ENCODE measurements around the gene TMIGD1. TPM values are rescaled to one million over a fixed set of nuclear protein-coding genes. Genes with fewer than 3 reads are reported as not detected.

The TMIGD1 gene
- total and polyA plus RNA-seq, 2 of the 13 experiments (the other 11 are each of a cell fraction or from before 2014, with no cell fraction given): not detected

DNA sequence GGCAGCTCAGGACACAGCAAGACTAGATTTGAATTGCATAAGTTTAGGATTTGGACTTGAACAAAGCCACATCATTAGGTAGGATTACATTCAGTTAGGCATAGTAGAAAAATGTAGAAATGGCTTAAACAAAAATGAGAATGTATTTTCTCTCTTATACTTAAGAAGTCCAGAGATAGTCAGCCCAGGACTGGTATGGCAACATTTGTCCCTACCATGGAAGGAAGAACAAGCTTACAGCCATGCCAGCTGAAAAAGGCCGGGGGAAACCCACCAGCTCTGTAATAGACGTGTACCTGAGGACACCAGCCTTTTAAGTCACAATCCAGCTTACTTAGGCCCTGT is 11.2 kb upstream of the TMIGD1 start (continued):
- TF ChIP-seq GFI1 (CRISPR knock-in tag; IDR thresholded peaks at IDR 0.05; ENCODE audit: borderline replicate concordance) (0 out of 2 replicates have a peak, but pooled peaks have one; percentile 30), ATF4 (CRISPR knock-in tag; IDR thresholded peaks at IDR 0.05) (no peak; a peak in 1 of 4 replicates), POLR2AphosphoS2 (IDR thresholded peaks at IDR 0.05; ENCODE audit: low read depth, low read length) (no peak), RELA (CRISPR knock-in tag; IDR thresholded peaks at IDR 0.05) (no peak), HMG20B (CRISPR knock-in tag; conservative IDR thresholded peaks at IDR 0.05) (no peak), ZNF567 (CRISPR knock-in tag; IDR thresholded peaks at IDR 0.05; ENCODE audit: borderline replicate concordance) (no peak), AGO1 (IDR thresholded peaks at IDR 0.05; ENCODE audit: low read depth, low read length, poor library complexity, severe bottlenecking) (no peak), SMAD1 (CRISPR knock-in tag; IDR thresholded peaks at IDR 0.05; ENCODE audit: borderline replicate concordance, low read depth) (no peak), ZBED4 (CRISPR knock-in tag; IDR thresholded peaks at IDR 0.05; ENCODE audit: borderline replicate concordance) (no peak), PHF20 (CRISPR knock-in tag; IDR thresholded peaks at IDR 0.05) (no peak), EHMT2 (IDR thresholded peaks at IDR 0.05; ENCODE audit: borderline replicate concordance, low read depth, low read length) (peak; percentile 53; the same call in 1 of the 2 replicates), MIER2 (CRISPR knock-in tag; IDR thresholded peaks at IDR 0.05) (no peak)
- TF ChIP-seq, protein P1, sequence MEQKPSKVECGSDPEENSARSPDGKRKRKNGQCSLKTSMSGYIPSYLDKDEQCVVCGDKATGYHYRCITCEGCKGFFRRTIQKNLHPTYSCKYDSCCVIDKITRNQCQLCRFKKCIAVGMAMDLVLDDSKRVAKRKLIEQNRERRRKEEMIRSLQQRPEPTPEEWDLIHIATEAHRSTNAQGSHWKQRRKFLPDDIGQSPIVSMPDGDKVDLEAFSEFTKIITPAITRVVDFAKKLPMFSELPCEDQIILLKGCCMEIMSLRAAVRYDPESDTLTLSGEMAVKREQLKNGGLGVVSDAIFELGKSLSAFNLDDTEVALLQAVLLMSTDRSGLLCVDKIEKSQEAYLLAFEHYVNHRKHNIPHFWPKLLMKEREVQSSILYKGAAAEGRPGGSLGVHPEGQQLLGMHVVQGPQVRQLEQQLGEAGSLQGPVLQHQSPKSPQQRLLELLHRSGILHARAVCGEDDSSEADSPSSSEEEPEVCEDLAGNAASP (CRISPR knock-in tag; IDR thresholded peaks at IDR 0.05; ENCODE audit: borderline replicate concordance): no peak
- TF ChIP-seq, protein P2, sequence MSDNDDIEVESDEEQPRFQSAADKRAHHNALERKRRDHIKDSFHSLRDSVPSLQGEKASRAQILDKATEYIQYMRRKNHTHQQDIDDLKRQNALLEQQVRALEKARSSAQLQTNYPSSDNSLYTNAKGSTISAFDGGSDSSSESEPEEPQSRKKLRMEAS (IDR thresholded peaks at IDR 0.05): no peak
- TF ChIP-seq, protein P3, sequence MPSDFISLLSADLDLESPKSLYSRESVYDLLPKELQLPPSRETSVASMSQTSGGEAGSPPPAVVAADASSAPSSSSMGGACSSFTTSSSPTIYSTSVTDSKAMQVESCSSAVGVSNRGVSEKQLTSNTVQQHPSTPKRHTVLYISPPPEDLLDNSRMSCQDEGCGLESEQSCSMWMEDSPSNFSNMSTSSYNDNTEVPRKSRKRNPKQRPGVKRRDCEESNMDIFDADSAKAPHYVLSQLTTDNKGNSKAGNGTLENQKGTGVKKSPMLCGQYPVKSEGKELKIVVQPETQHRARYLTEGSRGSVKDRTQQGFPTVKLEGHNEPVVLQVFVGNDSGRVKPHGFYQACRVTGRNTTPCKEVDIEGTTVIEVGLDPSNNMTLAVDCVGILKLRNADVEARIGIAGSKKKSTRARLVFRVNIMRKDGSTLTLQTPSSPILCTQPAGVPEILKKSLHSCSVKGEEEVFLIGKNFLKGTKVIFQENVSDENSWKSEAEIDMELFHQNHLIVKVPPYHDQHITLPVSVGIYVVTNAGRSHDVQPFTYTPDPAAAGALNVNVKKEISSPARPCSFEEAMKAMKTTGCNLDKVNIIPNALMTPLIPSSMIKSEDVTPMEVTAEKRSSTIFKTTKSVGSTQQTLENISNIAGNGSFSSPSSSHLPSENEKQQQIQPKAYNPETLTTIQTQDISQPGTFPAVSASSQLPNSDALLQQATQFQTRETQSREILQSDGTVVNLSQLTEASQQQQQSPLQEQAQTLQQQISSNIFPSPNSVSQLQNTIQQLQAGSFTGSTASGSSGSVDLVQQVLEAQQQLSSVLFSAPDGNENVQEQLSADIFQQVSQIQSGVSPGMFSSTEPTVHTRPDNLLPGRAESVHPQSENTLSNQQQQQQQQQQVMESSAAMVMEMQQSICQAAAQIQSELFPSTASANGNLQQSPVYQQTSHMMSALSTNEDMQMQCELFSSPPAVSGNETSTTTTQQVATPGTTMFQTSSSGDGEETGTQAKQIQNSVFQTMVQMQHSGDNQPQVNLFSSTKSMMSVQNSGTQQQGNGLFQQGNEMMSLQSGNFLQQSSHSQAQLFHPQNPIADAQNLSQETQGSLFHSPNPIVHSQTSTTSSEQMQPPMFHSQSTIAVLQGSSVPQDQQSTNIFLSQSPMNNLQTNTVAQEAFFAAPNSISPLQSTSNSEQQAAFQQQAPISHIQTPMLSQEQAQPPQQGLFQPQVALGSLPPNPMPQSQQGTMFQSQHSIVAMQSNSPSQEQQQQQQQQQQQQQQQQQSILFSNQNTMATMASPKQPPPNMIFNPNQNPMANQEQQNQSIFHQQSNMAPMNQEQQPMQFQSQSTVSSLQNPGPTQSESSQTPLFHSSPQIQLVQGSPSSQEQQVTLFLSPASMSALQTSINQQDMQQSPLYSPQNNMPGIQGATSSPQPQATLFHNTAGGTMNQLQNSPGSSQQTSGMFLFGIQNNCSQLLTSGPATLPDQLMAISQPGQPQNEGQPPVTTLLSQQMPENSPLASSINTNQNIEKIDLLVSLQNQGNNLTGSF (CRISPR knock-in tag; IDR thresholded peaks at IDR 0.05): no peak
- TF ChIP-seq, protein P4, sequence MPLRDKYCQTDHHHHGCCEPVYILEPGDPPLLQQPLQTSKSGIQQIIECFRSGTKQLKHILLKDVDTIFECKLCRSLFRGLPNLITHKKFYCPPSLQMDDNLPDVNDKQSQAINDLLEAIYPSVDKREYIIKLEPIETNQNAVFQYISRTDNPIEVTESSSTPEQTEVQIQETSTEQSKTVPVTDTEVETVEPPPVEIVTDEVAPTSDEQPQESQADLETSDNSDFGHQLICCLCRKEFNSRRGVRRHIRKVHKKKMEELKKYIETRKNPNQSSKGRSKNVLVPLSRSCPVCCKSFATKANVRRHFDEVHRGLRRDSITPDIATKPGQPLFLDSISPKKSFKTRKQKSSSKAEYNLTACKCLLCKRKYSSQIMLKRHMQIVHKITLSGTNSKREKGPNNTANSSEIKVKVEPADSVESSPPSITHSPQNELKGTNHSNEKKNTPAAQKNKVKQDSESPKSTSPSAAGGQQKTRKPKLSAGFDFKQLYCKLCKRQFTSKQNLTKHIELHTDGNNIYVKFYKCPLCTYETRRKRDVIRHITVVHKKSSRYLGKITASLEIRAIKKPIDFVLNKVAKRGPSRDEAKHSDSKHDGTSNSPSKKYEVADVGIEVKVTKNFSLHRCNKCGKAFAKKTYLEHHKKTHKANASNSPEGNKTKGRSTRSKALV (CRISPR knock-in tag; IDR thresholded peaks at IDR 0.05): no peak
